Keratinocyte (primary cell): ENCODE data around the gene PLEKHB2. TPM values are rescaled to one million over a fixed set of nuclear protein-coding genes. Genes with fewer than 3 reads are reported as not detected.

Experiments used
- DNase-seq: peaks from one replicate; pipeline ENCODE4 v3.0.0-alpha.2; 2011; ENCODE audit warnings: low read depth, missing footprints, low spot score
- FAIRE-seq: peaks from 2 replicates; lab custom pipeline; 2011; peaks lifted over from hg19 to GRCh38; lab: Jason Lieb, UNC
- H2AFZ ChIP-seq: 2 replicates; pipeline ENCODE4 v1.6.0; 2012; ENCODE audit warnings: low read length, control low read depth, inconsistent platforms; ENCODE audit not compliant: control insufficient read depth
- H3K27ac ChIP-seq: 2 replicates; pipeline ENCODE4 v1.5.1; 2011; ENCODE audit warnings: low read length; ENCODE audit not compliant: control insufficient read depth, insufficient read depth
- H3K27me3 ChIP-seq: 3 replicates; pipeline ENCODE4 v1.6.0; 2011; ENCODE audit warnings: low read length; ENCODE audit not compliant: control insufficient read depth, insufficient read depth; ENCODE audit errors: extremely low read depth
- H3K36me3 ChIP-seq, 2 experiments: 2 replicates in 1 of 2; 3 replicates in 1 of 2; pipeline ENCODE4 v1.5.1; 2011; ENCODE audit warnings: low read length in 2 of 2, mild to moderate bottlenecking in 1 of 2; ENCODE audit not compliant: control insufficient read depth in 2 of 2, insufficient read depth in 2 of 2; ENCODE audit errors: extremely low read depth in 1 of 2
- H3K4me1 ChIP-seq: 3 replicates; pipeline ENCODE4 v1.5.1; 2011; ENCODE audit warnings: low read length; ENCODE audit not compliant: control insufficient read depth, insufficient read depth; ENCODE audit errors: extremely low read depth
- H3K4me2 ChIP-seq: 3 replicates; pipeline ENCODE4 v1.6.0; 2011; ENCODE audit warnings: low read depth, low read length; ENCODE audit not compliant: control insufficient read depth, insufficient read depth; ENCODE audit errors: extremely low read depth
- H3K4me3 ChIP-seq, 3 experiments: fragments of 200-600 bp in 1 of 3; sonication (generic) in 1 of 3; 2 replicates in 2 of 3; 3 replicates in 1 of 3; pipeline ENCODE4 v1.5.1; 2011 to 2016; ENCODE audit warnings: low read length in 3 of 3, mild to moderate bottlenecking in 3 of 3, control low read depth in 2 of 3, inconsistent platforms in 1 of 3, low read depth in 1 of 3, mixed read lengths in 1 of 3, mixed run types in 1 of 3, moderate library complexity in 1 of 3; ENCODE audit not compliant: control insufficient read depth in 2 of 3, insufficient read depth in 2 of 3; ENCODE audit errors: extremely low read depth in 1 of 3
- H3K79me2 ChIP-seq: 2 replicates; pipeline ENCODE4 v1.6.0; 2012; ENCODE audit warnings: low read length; ENCODE audit not compliant: control insufficient read depth, insufficient read depth
- H3K9ac ChIP-seq: 3 replicates; pipeline ENCODE4 v1.6.0; 2011; ENCODE audit warnings: low read length; ENCODE audit not compliant: control insufficient read depth, insufficient read depth; ENCODE audit errors: extremely low read depth
- H3K9me1 ChIP-seq: 3 replicates; pipeline ENCODE4 v1.6.0; 2011; ENCODE audit warnings: low read length; ENCODE audit not compliant: control insufficient read depth, insufficient read depth; ENCODE audit errors: extremely low read depth
- H3K9me3 ChIP-seq: 2 replicates; pipeline ENCODE4 v1.5.1; 2012; ENCODE audit warnings: low read depth, low read length; ENCODE audit not compliant: control insufficient read depth
- H4K20me1 ChIP-seq: 3 replicates; pipeline ENCODE4 v1.6.0; 2011; ENCODE audit warnings: low read length; ENCODE audit not compliant: control insufficient read depth, insufficient read depth; ENCODE audit errors: extremely low read depth
- CTCF ChIP-seq, 3 experiments: IDR thresholded peaks in 1 of 3; conservative IDR thresholded peaks in 1 of 3; optimal IDR thresholded peaks in 1 of 3; 2 replicates in 2 of 3; 3 replicates in 1 of 3; pipeline versions ENCODE3 to v1.5.1; 2011; ENCODE audit warnings: low read length in 3 of 3, mild to moderate bottlenecking in 3 of 3, moderate library complexity in 2 of 3, control low read depth in 1 of 3, inconsistent platforms in 1 of 3; ENCODE audit not compliant: insufficient read depth in 2 of 3; ENCODE audit errors: extremely low read depth in 1 of 3
- EZH2 ChIP-seq: IDR thresholded peaks from one replicate; pipeline ENCODE4 v1.6.1; 2012; ENCODE audit warnings: inconsistent platforms, mild to moderate bottlenecking, low read length, moderate library complexity
- dilution Hi-C: fragments of 300-500 bp; cut with MboI; formaldehyde crosslinking; loops from one replicate; pipeline ENCODE4 v1.7.0; 2020; ENCODE audit warnings: low sequenced_read_pairs; ENCODE audit not compliant: extremely low pct_ligation_motif_present
- polyA plus RNA-seq, 5 experiments: library from polyadenylated mRNA; depleted of rRNA in 3 of 5; stranded (reverse) in 3 of 5; stranded (forward) in 1 of 5; unstranded in 1 of 5; fragments of >200 nt; gene quantifications; 1 replicate in 1 of 5; 2 replicates in 3 of 5; 3 replicates in 1 of 5; pipeline versions ENCODE4 v1.2.1 to v1.2.3, GENCODE V29; 2011 to 2012; ENCODE audit warnings: missing spikeins in 2 of 5, low read depth in 1 of 5, low replicate concordance in 1 of 5

Gene PLEKHB2
- polyA plus RNA-seq, 1 donor (not counting 4 experiments of a cell fraction or from before 2014, with no cell fraction given): 77.0 TPM

- TF ChIP-seq CTCF (optimal IDR thresholded peaks at IDR 0.05 in 1 of 3, IDR thresholded peaks at IDR 0.05 in 1 of 3, conservative IDR thresholded peaks at IDR 0.05 in 1 of 3; ENCODE audit: extremely low read depth in 1 of 3, insufficient read depth in 2 of 3, low read length in 3 of 3) (no peak), EZH2 (no peak)
These were observed 37.7 kb downstream of the PLEKHB2 start for GRCh38 chr2:131142849-131143248.

GRCh38 chr2:131143803-131144202 is 38.7 kb downstream of the PLEKHB2 start:
- Histone ChIP-seq H3K9ac (no peak overlapping the region), H4K20me1 (peaks cover under 1% of the 10 kb centered on the region), H3K36me3 (peaks cover 26 to 40% of the 10 kb centered on the region in 2 experiments), H3K79me2 (no peaks in the 10 kb centered on the region), H3K4me2 (no peak overlapping the region), H3K27me3 (no peaks in the 10 kb centered on the region), H3K4me3 (no peak overlapping the region), H3K9me3 (no peaks in the 10 kb centered on the region), H3K9me1 (no peaks in the 10 kb centered on the region), H3K4me1 (no peaks in the 10 kb centered on the region), H2AFZ (no peak overlapping the region), H3K27ac (no peak overlapping the region)
- no peak for FAIRE-seq
- TF ChIP-seq EZH2 (no peak), CTCF (optimal IDR thresholded peaks at IDR 0.05 in 1 of 3, IDR thresholded peaks at IDR 0.05 in 1 of 3, conservative IDR thresholded peaks at IDR 0.05 in 1 of 3; ENCODE audit: extremely low read depth in 1 of 3, insufficient read depth in 2 of 3, low read length in 3 of 3) (no peak)
- dilution Hi-C loops: no loop called here
- DNase-seq: no peak

More at GRCh38 chr2:131142849-131143248, 37.7 kb downstream of the PLEKHB2 start:
- Histone ChIP-seq H3K4me3 (no peak overlapping the region), H3K9me1 (no peaks in the 10 kb centered on the region), H3K27ac (no peak overlapping the region), H3K27me3 (no peaks in the 10 kb centered on the region), H3K9me3 (no peaks in the 10 kb centered on the region), H4K20me1 (peaks cover 5% of the 10 kb centered on the region), H3K4me2 (no peak overlapping the region), H3K9ac (no peak overlapping the region), H3K36me3 (peaks cover 18 to 35% of the 10 kb centered on the region in 2 experiments), H3K4me1 (no peaks in the 10 kb centered on the region), H3K79me2 (peaks cover 4% of the 10 kb centered on the region), H2AFZ (no peak overlapping the region)
- FAIRE-seq: no peak
- DNase-seq: no peak
- dilution Hi-C loops: no loop called here
